RWPE2 (cell line): ENCODE results near the gene KCNMA1.
A peak's percentile ranks its signal among the peaks of the same experiment; 100 is the strongest.

Source experiments
- ATAC-seq: fragments of 200-7000 bp; cut with Tn5 transposase; 3 replicates; pipeline ENCODE4 v1.9.1; 2021; ENCODE audit warnings: low read depth
- DNase-seq: peaks from one replicate; pipeline ENCODE4 v3.0.0-alpha.2; 2020; ENCODE audit warnings: low spot score
- H3K27ac ChIP-seq: fragments of 450-650 bp; 2 replicates; pipeline ENCODE4 v1.5.1; 2017; ENCODE audit warnings: mild to moderate bottlenecking; ENCODE audit not compliant: poor library complexity, severe bottlenecking
- H3K27me3 ChIP-seq: fragments of 250-450 bp; sonication (Bioruptor Pico); 2 replicates; pipeline ENCODE4 v1.5.1; 2021; ENCODE audit warnings: mild to moderate bottlenecking, moderate library complexity; ENCODE audit not compliant: insufficient read depth, poor library complexity, severe bottlenecking
- H3K36me3 ChIP-seq: fragments of 250-450 bp; sonication (Bioruptor Pico); 2 replicates; pipeline ENCODE4 v1.5.1; 2020; ENCODE audit warnings: low read depth, mild to moderate bottlenecking, moderate library complexity
- H3K4me1 ChIP-seq: fragments of 250-450 bp; sonication (Bioruptor Pico); 2 replicates; pipeline ENCODE4 v1.5.1; 2021; ENCODE audit warnings: mild to moderate bottlenecking, moderate library complexity; ENCODE audit not compliant: insufficient read depth, poor library complexity, severe bottlenecking
- H3K4me3 ChIP-seq: fragments of 250-450 bp; sonication (Bioruptor Pico); 2 replicates; pipeline ENCODE4 v1.5.1; 2021; ENCODE audit warnings: mild to moderate bottlenecking, moderate library complexity; ENCODE audit not compliant: severe bottlenecking
- H3K9me3 ChIP-seq: fragments of 250-450 bp; sonication (Bioruptor Pico); 2 replicates; pipeline ENCODE4 v1.5.1; 2021; ENCODE audit warnings: mild to moderate bottlenecking, moderate library complexity; ENCODE audit not compliant: severe bottlenecking
- TF ChIP-seq, protein P1 (sequence below): fragments of 450-650 bp; IDR thresholded peaks from one replicate; pipeline ENCODE4 v1.5.1; 2017; ENCODE audit warnings: mild to moderate bottlenecking, moderate library complexity; ENCODE audit not compliant: poor library complexity, severe bottlenecking

Gene KCNMA1

DNA sequence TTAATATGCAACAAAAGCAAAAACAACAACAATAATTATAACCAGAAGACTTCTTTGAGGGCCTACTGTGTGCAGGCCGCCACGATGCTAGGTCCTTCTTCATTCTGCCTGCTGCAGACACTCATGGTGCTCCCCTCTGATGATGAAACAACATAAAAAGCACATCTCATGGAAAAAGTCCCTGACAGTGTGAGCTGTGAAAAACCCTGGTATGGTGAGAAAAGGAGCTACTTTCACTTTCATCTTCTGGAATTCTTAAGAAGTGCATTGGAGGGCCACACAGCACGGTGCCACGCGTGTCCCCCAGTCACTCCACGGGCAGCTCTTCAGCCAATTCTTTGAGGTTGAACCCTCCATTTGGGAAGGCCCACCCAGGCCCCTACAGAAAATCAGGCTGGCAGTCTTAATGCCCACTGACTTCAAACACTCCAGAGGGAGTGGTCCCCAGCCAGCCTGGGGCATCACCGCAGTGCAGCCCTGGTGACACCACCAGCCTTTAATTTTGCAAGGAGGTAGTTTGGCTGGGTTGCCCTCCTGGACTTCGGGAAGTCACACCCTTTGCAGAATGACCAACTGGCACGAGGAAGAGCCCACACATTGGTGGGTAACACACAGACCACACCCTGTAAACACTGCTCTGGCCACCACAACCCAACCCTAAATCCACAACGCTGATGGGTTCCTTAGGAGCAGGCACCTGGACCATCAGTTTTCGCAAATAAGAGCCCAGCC, 7.7 kb downstream of the KCNMA1 start:
- DNase-seq, result no peak
- no peak overlapping the region for H3K4me3 ChIP-seq

DNA sequence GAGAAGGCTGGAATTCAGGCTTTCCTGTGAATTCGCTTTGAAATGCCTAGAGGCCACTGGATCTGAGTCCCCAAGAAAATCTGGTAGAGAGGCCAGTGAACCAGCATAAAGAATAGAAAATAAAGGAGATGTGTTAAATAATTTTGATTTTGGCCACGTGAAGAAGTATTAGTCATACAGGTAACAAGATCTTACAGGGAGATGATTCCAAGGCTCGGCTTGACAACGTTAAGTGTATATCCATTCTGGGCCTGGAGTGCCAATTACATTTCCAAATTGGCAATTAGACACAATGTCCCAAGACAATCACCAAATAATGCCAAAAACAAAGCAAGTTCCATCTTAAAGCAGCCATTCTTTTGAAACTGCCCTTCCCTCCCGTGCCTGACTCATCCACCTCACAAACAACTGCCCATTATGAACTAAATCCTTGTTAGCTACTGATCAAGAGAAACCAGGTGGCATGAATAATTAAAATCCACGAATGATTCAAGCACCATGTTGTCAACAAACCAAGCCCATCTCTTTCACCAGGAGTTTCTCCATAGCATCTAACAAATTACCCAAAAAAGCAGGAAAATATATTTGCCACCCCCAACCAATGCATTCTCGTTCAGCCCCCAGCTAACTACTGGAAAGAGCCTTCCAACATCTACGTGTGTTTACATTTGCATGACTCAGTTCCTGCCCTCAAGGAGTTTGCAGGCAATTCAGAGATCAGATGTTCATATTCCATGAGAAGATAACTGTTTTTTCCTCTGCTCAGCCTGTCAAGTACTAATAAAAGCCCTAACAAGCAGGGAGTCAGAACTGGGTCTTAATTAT, 8.5 kb downstream of the KCNMA1 start:
- DNase-seq (no peak), ATAC-seq (peak; percentile 78)
- no peaks in the 10 kb centered on the region for H3K27me3 ChIP-seq
- peaks cover 17% of the 10 kb centered on the region for H3K4me1 ChIP-seq
- H3K27ac ChIP-seq, result peak overlapping the region; percentile 76
- H3K36me3 ChIP-seq, result no peaks in the 10 kb centered on the region
- H3K4me3 ChIP-seq, result no peak overlapping the region
- H3K9me3 ChIP-seq, result no peaks in the 10 kb centered on the region
- TF ChIP-seq, protein P1, sequence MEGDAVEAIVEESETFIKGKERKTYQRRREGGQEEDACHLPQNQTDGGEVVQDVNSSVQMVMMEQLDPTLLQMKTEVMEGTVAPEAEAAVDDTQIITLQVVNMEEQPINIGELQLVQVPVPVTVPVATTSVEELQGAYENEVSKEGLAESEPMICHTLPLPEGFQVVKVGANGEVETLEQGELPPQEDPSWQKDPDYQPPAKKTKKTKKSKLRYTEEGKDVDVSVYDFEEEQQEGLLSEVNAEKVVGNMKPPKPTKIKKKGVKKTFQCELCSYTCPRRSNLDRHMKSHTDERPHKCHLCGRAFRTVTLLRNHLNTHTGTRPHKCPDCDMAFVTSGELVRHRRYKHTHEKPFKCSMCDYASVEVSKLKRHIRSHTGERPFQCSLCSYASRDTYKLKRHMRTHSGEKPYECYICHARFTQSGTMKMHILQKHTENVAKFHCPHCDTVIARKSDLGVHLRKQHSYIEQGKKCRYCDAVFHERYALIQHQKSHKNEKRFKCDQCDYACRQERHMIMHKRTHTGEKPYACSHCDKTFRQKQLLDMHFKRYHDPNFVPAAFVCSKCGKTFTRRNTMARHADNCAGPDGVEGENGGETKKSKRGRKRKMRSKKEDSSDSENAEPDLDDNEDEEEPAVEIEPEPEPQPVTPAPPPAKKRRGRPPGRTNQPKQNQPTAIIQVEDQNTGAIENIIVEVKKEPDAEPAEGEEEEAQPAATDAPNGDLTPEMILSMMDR, result no peak

More for the DNA sequence above, 7.7 kb downstream of the KCNMA1 start:
- no peaks in the 10 kb centered on the region for H3K27me3 ChIP-seq
- TF ChIP-seq, protein P1, result no peak
- peaks cover 17% of the 10 kb centered on the region for H3K4me1 ChIP-seq
- no peaks in the 10 kb centered on the region for H3K9me3 ChIP-seq
- H3K27ac ChIP-seq, result peak overlapping the region; percentile 76
- ATAC-seq, result no peak
- H3K36me3 ChIP-seq, result no peaks in the 10 kb centered on the region

GRCh38 chr10:77626266-77626935, 11.2 kb downstream of the KCNMA1 start:
- DNase-seq (no peak), ATAC-seq (no peak)
- no peak overlapping the region for H3K27ac ChIP-seq
- H3K4me3 ChIP-seq, result no peak overlapping the region
- H3K27me3 ChIP-seq, result no peaks in the 10 kb centered on the region
- TF ChIP-seq, protein P1, result no peak
- H3K36me3 ChIP-seq, result no peaks in the 10 kb centered on the region
- H3K4me1 ChIP-seq, result peaks cover 17% of the 10 kb centered on the region
- H3K9me3 ChIP-seq, result no peaks in the 10 kb centered on the region

DNA sequence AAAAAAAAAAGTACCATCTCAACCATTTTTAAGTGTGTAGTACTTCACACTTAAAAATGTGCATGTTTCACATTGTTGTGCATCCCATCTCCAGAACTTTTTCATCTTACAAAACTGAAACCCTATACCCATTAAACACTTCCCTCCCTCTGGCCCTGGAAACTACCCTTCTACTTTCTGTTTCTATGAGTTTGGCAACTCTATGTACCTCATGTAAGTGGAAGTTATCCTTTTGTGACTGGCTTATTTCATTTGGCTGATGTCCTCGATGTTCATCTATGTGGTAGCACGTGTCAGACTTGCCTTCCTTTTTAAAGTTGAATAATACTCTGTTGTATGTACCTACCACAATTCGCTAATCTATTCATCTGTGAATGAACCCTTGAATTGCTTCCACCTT, 12.2 kb downstream of the KCNMA1 start:
- ATAC-seq, result no peak
- TF ChIP-seq, protein P1, result no peak
- Histone ChIP-seq H3K27ac (no peak overlapping the region), H3K4me3 (no peak overlapping the region), H3K4me1 (peaks cover 17% of the 10 kb centered on the region), H3K9me3 (no peaks in the 10 kb centered on the region), H3K27me3 (no peaks in the 10 kb centered on the region), H3K36me3 (no peaks in the 10 kb centered on the region)
- no peak for DNase-seq
